GM18499 (cell line): ENCODE measurements around the gene TTC8.
A peak's percentile ranks its signal among the peaks of the same experiment; 100 is the strongest.
"Not testable (repeated sequence)": the region's sequence is repeated elsewhere in the genome, so short reads cannot be mapped to it uniquely, and the experiment has no call there.

Source experiments
- ATAC-seq: cut with Tn5 transposase; IDR thresholded peaks from one replicate; pipeline ENCODE4 v1.9.1; 2021; ENCODE audit warnings: moderate number of reproducible peaks; ENCODE audit not compliant: insufficient read depth, unreplicated experiment

Gene TTC8

GRCh38 chr14:88821888-88822287 lies 2.6 kb upstream of the TTC8 start:
- no peak for ATAC-seq

GRCh38 chr14:88823968-88824313 lies 510 bp upstream of the TTC8 start:
- ATAC-seq, result peak; percentile 8

- no peak for ATAC-seq
Measured at GRCh38 chr14:88825078-88825458, 617 bp downstream of the TTC8 start.

- ATAC-seq, result no peak
Measured at GRCh38 chr14:88825503-88825902, 1.1 kb downstream of the TTC8 start.

- ATAC-seq, result no peak
Measured at GRCh38 chr14:88829188-88829587, 4.7 kb downstream of the TTC8 start.

GRCh38 chr14:88829685-88830302 lies 5.3 kb downstream of the TTC8 start:
- ATAC-seq, result no peak

GRCh38 chr14:88831284-88831683 lies 6.8 kb downstream of the TTC8 start:
- no peak for ATAC-seq

- no peak for ATAC-seq
Measured at GRCh38 chr14:88834883-88835431, 10.5 kb downstream of the TTC8 start.

GRCh38 chr14:88835661-88836060 lies 11.2 kb downstream of the TTC8 start:
- no peak for ATAC-seq

GRCh38 chr14:88837495-88837894 lies 13.0 kb downstream of the TTC8 start:
- ATAC-seq, result no peak

- ATAC-seq, result no peak
Measured at GRCh38 chr14:88838015-88838414, 13.6 kb downstream of the TTC8 start.

GRCh38 chr14:88840926-88841325 lies 16.5 kb downstream of the TTC8 start:
- no peak for ATAC-seq

- no peak for ATAC-seq
Measured at GRCh38 chr14:88841741-88842140, 17.3 kb downstream of the TTC8 start.

- no peak for ATAC-seq
Measured at GRCh38 chr14:88842414-88842813, 18.0 kb downstream of the TTC8 start.

- ATAC-seq, result no peak
Measured at GRCh38 chr14:88844980-88845491, 20.6 kb downstream of the TTC8 start.

GRCh38 chr14:88848571-88848970 lies 24.1 kb downstream of the TTC8 start:
- no peak for ATAC-seq

GRCh38 chr14:88849716-88850115 lies 25.3 kb downstream of the TTC8 start:
- ATAC-seq, result no peak

GRCh38 chr14:88851587-88851986 lies 27.1 kb downstream of the TTC8 start:
- ATAC-seq, result no peak

- no peak for ATAC-seq
Measured at GRCh38 chr14:88852632-88853031, 28.2 kb downstream of the TTC8 start.

- ATAC-seq, result no peak
Measured at GRCh38 chr14:88853129-88853528, 28.7 kb downstream of the TTC8 start.

- no peak for ATAC-seq
Measured at GRCh38 chr14:88856786-88857366, 32.4 kb downstream of the TTC8 start.

GRCh38 chr14:88857861-88858260 lies 33.4 kb downstream of the TTC8 start:
- ATAC-seq, result not testable (repeated sequence)
